HG02870 (cell line): ENCODE data around the gene FRMD7.
"Not testable (repeated sequence)": the region's sequence is repeated elsewhere in the genome, so short reads cannot be mapped to it uniquely, and the experiment has no call there.

ENCODE experiments used
- ATAC-seq: cut with Tn5 transposase; IDR thresholded peaks from one replicate; pipeline ENCODE4 v1.9.1; 2021; ENCODE audit warnings: mild to moderate bottlenecking, moderate library complexity; ENCODE audit not compliant: unreplicated experiment

FRMD7 gene

GRCh38 chrX:132093239-132093860 is 34.5 kb downstream of the FRMD7 start:
- ATAC-seq, result no peak

- ATAC-seq, result peak; percentile 91
Observed at GRCh38 chrX:132092439-132093065, 35.3 kb downstream of the FRMD7 start.

- no peak for ATAC-seq
Observed at GRCh38 chrX:132090403-132091159, 37.2 kb downstream of the FRMD7 start.

GRCh38 chrX:132088864-132089263 is 39.0 kb downstream of the FRMD7 start:
- ATAC-seq, result no peak

- ATAC-seq, result no peak
Observed at GRCh38 chrX:132086672-132087071, 41.1 kb downstream of the FRMD7 start.

GRCh38 chrX:132085786-132086185 is 42.0 kb downstream of the FRMD7 start:
- ATAC-seq, result no peak

- no peak for ATAC-seq
Observed at GRCh38 chrX:132077912-132078311, 49.9 kb downstream of the FRMD7 start.

GRCh38 chrX:132077414-132077813 is 50.4 kb downstream of the FRMD7 start:
- no peak for ATAC-seq

GRCh38 chrX:132071254-132071653 is 56.6 kb downstream of the FRMD7 start:
- ATAC-seq, result no peak

GRCh38 chrX:132068405-132068804 is 59.4 kb downstream of the FRMD7 start:
- no peak for ATAC-seq

GRCh38 chrX:132063862-132064261 is 64.0 kb downstream of the FRMD7 start:
- ATAC-seq, result no peak

- no peak for ATAC-seq
Observed at GRCh38 chrX:132063334-132063733, 64.5 kb downstream of the FRMD7 start.

- no peak for ATAC-seq
Observed at GRCh38 chrX:132059973-132060540, 67.8 kb downstream of the FRMD7 start.

GRCh38 chrX:132058975-132059374 is 68.8 kb downstream of the FRMD7 start:
- no peak for ATAC-seq

- no peak for ATAC-seq
Observed at GRCh38 chrX:132058050-132058449, 69.8 kb downstream of the FRMD7 start.

- not testable (repeated sequence) for ATAC-seq
Observed at GRCh38 chrX:132051778-132052177, 76.0 kb downstream of the FRMD7 start.

- ATAC-seq, result no peak
Observed at GRCh38 chrX:132046533-132046932, 81.3 kb downstream of the FRMD7 start.

GRCh38 chrX:132045456-132045855 is 82.4 kb downstream of the FRMD7 start:
- no peak for ATAC-seq

- ATAC-seq, result no peak
Observed at GRCh38 chrX:132044953-132045352, 82.9 kb downstream of the FRMD7 start.

GRCh38 chrX:132043977-132044376 is 83.8 kb downstream of the FRMD7 start:
- no peak for ATAC-seq

GRCh38 chrX:132041015-132041414 is 86.8 kb downstream of the FRMD7 start:
- no peak for ATAC-seq

- no peak for ATAC-seq
Observed at GRCh38 chrX:132040066-132040465, 87.8 kb downstream of the FRMD7 start.
